ENCODE data around the gene ADCY2.

ADCY2 gene

DNA sequence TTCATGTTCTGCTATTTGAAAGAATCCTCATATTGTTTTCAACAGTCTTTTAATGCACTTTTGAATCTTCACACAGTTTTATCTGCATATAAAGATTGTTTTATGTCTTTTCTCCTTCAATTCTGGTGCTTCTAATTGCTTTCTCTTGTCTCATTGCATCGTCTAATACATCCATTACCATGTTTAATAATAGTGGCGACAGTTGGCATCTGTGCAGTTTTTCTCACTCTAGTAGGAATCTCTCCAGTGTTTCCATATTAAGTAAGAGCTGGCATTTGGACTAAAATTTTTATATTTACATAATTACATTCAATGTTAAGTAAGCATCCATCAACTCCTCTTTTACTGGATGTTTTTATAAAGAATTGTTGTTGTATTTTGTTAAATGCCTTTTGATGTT lies 49.9 kb downstream of the ADCY2 start:
- DNase-seq, result no peak

DNA sequence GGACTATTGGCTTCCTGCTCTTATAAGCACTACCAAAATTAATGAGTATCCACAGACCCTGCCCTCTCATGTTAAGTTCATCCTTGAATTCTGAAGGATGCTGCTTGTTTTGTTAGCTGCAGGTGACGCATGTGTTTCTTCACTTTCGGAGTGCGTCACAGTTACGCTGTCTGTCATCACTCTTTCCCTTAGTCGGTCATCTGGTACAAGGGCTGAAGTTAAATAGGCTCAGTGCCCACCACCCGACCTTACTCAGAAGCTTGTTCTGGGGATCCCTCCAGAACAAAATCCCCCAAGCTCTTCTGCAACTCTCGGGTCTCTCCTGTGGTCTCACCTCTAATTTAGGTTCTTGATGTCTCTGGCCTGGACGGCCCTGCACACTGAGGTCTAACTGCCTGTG lies 51.0 kb downstream of the ADCY2 start:
- no peak for DNase-seq

DNA sequence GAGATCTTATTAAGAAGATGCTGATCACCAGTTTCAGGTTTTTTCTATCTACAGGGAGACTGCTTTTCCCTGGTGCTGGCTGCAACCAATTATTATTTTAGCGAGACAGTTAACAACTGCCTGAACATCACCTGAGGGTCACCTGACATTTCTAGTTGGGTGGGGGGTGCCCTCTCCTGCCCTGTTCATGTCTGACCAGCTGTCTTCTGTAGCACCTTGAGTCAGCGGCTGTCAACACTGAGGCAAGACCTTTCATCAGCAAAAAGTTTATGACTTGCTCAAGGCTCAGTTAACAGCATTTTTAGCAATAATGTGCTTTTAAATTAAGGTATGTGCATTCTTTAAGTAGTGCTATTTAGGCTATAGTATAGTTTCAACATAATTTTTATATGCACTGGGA lies 58.0 kb downstream of the ADCY2 start:
- no peak for DNase-seq

DNA sequence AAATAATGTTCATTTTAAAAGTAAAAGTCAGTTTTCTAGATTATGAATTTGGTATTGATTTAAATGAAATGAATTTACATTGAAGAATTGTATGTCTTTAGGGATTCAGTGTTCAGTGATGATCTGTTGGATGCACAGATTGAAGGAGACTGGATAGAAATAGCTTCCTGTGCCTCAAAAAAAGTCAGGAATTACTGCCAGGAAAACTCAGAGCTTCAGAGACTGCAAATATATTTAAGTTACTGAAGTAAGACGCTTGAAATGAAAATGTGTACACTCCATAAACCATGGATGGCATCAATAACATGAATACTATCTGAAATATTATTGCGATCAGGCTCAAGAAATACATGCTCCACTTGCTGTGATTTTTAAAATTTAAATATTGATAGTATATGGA lies 60.3 kb downstream of the ADCY2 start:
- DNase-seq, result no peak

DNA sequence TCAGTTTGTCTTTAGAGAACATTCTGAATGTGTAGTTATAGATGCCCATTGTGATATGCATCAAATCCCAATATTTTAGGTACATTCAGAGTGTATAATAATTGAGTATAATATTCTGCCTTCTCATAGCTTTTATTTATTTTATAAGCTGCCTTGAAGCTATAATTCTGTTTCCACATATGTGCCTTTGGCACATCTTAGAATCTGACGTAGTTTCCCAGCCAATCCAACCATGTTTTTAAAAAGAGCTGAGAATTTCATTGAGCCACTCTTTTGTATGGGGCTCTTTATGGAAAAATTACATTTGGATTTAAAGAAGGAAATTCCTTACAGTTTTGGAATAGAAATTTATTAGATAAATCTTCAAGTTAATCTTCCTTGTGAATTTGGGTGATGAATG lies 65.4 kb downstream of the ADCY2 start:
- DNase-seq, result no peak

DNA sequence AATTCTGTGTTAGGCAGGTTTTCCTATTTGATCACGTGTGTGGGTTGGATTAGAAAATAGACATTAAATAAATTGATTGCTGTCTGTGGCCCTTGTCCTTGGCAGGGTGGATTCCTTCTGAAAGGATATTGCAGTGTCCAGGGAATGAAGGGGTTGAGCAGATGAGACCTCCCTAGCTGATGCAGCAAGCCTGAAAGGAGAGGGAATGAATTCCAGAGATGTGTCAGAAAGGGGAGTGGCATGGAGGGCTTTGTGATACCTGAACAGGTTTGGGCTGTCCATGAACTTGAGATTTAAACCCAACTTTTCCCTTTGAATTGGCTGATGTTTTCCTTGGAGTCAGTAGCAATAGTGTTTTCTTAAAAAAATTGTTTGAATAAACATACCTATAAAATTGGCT lies 66.8 kb downstream of the ADCY2 start:
- DNase-seq, result no peak

DNA sequence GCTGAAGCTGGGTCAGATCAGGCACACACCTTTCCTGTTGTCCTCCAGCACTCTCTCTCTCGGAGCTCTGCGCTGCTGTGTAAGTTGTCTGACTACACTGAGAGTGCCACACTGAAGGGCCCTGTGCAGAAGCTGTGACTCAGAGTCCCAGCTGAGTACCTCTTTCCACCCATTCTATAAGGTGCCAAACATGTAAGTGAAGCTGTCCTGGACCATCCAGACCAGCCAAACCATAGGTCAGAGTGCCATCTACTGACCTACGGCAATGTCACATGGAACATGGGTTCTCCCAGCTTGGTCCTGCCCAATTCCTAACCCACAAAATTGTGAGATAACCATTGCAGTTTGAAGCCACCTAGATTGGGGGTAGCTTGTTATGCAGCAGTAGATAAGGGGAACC lies 68.2 kb downstream of the ADCY2 start:
- DNase-seq, result no peak

DNA sequence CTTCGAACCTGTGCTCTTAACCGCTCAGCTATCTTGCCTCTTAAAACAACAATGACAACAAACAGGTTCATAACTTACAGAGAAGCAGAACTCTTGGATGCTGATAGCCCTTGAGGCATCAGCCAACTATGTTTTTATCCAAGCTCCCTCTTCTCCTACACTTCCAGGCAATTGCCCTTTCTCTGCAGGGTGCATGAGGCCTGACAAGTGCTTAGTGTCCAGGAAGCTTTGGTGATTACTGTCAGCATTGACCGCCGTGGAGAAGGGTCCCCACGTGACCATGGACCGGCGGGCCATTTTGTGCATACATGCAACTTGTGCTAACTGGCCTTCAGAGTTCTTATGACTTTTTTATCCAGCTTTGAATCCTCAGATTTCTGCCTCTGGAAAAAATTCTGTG lies 71.2 kb downstream of the ADCY2 start:
- no peak for DNase-seq

DNA sequence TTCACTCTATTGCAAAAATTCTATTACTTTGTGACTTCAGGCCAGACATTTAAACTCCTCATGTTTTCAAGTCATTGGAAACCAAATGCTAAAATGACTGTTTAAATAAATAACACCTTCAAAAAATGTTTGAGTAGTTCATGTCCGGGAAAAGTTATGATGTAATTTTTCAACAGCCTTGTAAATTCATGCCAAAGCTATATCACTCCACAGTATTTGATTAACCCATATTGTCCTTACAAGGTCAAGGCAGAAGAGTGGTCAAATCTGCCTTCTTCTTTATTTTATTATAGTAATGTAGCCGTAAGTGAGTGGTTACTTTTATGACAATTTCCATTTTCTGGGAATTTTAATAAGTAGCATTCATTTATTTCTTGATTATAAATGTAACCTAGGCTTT lies 72.8 kb downstream of the ADCY2 start:
- DNase-seq, result no peak

DNA sequence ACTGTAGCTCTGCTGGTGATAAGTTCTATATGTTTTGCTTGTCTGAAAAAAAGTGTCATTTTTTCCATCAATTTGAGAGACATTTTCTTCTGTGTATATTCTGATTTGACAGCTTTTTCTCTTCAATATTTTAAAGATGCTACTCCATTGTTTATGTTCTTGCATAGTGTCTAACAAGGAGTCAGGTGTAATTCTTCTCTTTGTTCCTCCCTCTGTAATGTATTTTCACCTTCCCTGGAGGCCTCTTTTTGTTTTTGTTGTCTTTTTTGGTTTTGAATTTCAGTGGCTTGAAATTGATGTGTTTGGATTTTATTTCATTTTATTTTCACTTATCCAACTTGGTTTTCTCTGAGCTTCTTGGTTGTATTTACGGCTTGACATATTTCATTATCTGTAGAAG lies 75.8 kb downstream of the ADCY2 start:
- DNase-seq, result no peak

DNA sequence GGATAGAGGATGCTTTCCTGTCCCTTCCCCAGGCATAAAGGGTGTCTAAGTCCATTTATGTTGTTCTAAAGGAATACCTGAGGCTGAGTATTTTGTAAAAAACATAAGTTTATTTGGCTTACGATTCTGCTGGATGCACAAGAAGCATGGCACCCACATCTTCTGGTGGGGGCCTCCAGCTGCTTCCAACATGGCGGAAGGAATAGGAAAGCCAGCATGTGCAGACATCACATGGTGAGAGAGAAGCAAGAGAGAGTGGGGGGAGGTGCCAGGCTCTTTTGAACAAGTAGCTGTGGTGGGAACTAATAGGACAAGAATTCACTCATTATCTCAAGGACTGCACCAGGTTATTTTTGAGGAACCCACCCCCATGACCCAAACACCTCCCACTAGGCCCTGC lies 77.2 kb downstream of the ADCY2 start:
- no peak for DNase-seq

DNA sequence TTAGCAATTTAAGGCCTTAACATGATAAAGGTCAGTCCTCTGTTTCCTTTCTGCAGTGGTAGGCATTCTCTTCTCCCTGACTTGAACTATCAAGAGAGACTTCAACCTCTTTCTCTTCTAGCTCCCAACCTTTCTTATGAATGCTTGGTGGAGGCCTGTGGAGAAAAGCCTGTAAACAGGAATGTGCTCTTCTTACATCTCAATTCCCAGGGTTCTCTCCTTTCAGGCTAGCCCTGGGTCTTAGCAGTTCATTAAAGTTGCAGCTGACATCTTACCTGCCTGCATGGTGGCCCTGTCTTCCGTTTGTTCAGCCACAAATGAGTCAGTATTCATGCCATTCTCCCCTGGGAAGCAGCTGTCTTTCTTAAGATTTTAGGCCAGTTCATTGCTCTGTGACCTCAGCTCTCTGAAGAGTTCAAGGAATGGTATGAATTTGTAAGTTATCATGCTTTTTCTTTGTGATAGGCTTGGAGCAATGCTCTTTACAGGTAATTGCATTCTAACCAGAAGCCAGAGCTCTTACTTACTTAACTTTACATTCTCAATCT lies 77.8 kb downstream of the ADCY2 start:
- no peak for DNase-seq

DNA sequence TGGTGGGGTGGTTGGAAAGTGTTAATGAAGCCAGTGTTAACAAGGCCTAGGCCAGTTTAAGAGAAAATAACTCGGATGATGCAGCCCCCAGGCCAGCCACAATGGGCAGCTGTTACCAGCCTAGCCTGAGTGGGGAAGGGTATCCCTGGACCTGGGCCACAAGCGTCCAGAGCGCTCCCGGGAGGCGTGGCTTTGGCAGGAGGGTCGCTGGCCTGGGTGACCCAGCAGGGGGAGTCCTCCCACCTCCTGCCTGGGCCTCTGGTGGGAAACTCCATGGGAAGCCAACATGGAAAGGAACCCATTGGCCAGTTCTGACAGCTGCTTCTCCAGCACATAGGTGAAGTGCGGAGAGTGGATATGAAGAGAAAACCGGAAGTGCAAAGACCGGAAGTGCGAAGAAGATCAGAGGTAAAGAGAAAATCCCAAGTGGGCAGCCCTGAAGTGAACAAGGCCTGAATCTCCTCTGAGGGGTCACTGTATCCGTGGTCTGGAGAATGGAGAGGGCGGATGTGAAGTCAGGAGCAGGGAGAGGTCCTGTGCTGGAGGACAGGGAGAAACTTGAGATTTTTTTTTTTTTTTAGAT lies 79.0 kb downstream of the ADCY2 start:
- no peak for DNase-seq

DNA sequence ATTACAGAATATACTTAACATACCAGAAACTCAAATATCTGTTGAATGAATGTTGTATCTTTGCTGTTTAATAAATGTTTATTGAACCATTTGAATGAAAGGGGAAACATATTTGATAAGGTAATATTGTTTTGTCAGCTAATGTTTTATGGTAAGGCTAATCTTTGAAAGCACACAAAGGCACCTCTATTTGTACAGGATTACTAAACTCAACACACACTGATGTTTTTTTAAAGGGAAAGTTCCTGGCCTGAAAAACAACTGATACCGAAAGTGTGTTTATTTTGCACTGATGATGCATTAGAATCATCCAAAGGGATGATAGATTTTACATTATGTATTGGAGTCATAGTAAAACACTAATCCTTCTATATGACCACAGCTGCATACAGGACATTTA lies 82.5 kb downstream of the ADCY2 start:
- DNase-seq, result no peak

DNA sequence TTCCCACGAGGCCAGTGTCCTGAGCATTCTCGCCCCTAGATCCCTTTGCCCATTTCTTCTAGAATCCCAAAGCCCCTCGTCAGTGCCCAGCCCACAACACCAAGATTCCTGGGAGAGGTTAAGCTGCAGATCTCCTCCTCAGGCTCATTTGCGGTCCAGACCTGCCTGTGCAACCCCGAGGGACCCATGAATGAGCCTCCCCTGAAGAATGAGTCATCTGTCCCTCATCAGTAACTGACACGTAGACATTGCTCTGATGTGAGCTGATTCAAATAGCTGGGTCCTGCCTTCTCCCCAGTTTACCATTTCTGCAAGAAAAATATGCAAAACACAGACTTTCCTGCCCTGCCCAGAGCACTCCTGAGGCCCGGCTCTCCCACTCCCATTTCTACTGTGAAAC lies 92.8 kb downstream of the ADCY2 start:
- no peak for DNase-seq

DNA sequence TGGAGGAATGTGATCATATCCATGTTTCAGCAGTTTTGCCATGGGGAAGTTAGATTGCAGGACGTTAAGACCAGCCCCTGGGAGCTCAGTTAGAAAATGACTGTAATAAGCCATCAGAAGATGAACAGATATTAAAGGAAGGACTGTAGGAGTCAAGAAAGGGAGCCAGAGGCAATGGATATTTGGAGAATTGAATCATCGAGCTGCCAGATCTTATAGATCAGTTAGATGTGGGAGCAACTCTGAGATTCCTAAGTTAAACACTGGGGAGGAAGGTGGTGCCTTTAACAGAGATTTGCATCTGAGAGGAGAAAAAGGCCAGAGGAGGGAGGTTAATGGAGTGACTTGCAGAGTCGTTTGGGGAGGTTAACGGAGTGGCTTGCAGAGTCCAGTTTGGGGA lies 96.4 kb downstream of the ADCY2 start:
- no peak for DNase-seq

DNA sequence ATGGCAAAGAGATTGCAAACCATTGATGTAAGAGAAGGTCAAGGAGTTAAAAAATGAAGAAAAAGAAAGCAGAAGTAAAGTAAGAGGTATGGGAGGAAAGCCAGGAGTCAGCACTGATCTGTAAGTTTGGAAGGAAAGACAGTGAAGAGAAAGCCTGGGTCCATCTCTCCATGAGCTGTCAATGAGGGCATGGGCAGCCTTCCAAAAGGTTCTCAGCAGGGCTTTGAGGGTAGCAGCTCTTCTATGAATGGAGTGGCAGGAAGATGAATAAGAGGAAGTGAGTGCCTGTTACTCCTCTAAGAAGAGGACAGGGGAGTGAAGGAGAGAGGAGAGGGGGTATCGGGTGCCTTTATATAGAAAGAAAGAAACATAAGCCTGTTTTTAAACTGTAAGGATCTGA lies 97.1 kb downstream of the ADCY2 start:
- DNase-seq, result no peak

DNA sequence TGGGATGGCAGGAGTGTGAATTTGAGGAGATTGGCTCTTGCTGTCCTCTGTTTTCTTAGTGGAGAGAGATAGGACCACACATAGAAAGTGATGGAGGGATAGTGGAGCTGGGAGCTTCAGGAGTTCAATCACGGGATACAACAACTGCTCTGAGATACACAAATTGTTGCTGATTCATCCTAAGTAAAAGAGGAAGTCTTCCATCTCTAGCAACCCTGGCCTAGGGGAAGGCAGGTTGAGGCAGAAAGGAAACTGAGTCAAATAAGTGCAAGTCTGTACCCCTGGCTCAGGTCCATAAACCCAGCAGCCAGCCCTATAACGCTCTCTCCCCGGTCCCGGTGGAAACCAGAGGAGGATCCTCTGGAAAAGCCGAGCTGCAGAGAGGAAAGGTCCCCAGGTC lies 97.7 kb downstream of the ADCY2 start:
- DNase-seq, result no peak

DNA sequence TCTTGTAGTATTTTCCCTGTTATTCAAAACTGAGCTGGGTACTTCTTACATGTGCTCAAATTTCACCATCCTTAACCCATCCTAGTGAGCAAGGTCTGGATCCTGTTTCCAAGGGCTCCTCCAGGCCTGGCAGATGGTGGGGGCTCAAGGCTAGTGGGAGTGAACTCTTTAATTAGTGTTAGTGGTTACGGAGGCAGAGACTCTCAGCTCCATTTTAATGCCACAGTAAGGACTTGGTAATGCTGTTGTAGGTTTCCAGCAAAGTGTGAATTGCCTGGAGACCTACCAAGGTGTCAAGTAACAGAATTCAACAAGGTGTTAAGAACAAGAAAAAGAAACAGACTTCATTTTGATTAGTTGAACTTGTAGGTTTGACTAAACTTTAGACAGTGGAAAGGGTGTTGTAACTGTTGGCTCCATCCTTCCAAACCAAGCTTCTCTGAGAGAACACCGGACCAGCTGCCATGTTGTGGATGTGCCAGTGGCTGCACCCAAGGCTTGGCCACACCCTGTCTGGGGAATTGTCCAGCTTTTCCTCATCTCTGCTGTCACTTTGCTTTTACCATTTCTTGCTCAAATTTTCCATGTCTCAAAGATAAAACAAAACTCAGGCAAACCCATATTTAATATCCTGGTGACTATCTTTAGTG lies 98.7 kb downstream of the ADCY2 start:
- no peak for DNase-seq

DNA sequence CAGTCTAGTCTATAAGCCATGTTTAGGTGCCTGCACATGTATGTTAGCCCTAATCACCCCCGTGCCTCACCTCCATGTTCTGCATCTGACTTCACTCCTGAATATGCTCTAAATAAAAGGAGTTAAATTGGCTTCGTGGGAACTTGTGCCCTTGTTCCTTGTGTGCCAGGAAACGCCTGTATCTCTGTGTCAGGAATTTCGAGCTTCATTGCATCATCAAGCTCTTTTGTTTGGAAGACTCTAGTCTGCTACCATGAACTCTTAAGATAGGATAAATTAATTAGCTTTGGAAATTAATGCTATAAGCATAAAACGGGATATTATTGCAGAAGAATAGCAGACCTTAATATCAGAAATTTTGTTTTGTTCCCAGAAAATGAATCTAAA lies 99.2 kb downstream of the ADCY2 start:
- no peak for DNase-seq

DNA sequence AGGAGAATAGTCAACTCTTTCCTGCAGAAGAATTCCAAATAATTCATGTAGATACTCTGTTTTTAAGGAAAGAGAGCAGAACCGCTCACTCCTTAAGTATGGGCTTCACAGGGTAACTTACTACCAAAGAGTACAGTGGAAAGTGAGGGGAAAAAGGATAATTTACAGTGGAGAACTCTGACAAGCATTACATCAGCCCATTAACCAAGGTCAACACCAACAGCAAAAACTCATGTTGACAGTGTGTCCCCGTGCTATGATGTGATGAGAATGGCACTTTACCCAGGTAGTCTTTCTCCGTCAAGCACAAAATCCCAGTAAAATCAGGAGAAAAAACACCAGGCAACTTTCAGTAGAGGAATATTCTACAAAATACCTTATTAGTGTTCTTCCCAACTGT lies 104.3 kb downstream of the ADCY2 start:
- no peak for DNase-seq

DNA sequence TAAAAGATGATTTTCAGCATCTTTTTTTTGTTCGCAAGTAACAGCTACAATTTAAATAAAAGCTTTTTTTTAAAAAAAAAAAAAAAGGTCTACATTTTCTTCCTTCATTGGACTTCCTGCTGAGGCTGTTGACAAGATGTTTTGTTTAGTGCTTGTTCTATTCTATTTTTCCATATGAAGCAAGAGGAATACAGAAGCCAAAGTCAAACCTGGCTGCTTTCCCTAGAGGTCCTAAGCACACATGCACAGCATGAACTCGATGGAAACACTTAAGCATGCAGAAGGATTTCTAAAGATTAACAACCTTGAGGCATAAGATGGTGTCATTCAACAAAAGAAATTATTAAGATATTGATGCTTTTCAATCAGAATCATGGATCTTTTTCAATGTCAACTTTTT lies 105.1 kb downstream of the ADCY2 start:
- DNase-seq, result no peak

DNA sequence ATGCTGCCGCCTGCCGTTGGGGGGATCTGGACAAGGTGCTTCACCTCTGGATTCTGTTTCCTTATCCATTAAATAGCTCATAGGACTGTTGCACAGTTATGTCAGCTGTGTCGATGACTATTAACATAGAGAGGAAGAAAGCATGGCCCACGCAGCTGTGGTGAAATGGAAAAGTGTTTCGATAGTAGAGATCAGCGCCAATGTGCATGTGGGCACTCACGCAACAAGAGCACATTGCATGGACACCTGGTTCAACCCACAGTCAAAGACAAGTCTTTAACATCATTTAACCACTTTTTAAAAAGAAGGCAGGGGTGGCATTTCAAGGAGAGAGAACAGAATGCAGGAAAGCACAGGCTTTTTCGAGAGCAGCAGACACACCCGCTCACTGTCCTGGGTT lies 107.6 kb downstream of the ADCY2 start:
- no peak for DNase-seq

DNA sequence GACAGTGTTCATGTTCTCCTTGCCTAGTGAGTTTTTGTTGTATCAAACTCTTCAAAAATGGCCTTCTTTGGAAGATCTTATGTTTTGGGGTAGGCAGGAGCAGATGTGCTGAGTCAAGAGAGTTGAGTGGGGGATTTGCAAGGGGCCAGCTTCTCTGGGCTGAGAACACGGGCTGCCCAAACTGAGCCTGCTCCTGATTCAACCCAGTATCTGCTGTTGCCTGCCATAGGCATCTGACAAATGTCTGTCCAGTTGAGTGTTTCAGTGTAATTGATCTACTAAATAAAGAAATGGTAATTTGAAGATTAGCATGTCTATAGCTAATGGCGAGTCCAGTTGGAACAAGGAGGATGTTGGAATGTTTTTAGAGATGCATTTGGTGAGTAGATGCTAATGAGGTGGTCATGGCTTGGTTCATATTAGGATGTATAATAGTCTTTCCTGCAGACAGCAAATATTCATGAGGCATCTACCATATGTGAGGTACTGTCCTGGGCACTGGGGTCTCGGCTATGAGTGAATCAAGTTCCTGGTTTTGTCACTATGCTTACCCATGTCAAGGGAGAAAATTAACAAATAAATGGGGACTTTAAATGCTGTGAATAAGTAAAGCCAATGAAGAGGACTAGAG lies 119.5 kb downstream of the ADCY2 start:
- no peak for DNase-seq

DNA sequence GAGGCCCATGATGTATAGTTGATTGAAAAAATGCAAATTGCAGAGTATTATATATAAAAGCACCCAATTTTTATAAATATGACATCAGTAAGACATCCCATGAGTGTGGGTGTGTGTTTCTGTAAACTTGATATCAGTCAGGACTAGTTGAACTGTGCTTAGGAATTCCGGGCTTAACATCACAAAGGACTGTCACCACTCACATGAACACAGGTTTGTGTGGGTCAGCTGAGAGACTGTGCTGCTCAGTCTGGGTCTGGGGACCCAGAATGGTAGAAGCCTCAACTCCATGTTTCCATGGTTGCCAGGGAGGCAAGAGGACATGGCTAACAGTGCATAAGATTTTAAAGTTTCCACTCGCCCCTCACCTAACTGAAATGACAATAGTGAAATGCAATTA lies 120.3 kb downstream of the ADCY2 start:
- DNase-seq, result no peak

Measured in NCI-H187 (cell line).